B cell (primary cell): ENCODE results near the gene SLC2A1. TPM values are rescaled to one million over a fixed set of nuclear protein-coding genes. Genes with fewer than 3 reads are reported as not detected.

Source experiments
- ATAC-seq: fragments of 200-7000 bp; cut with Tn5 transposase; one replicate; pipeline ENCODE4 v1.10.0; 2021; ENCODE audit warnings: low read depth, mild to moderate bottlenecking, moderate number of reproducible peaks, moderate library complexity
- CTCF ChIA-PET: fragments of 350-600 bp; sonication (Branson Sonifier 250); formaldehyde crosslinking; loops from one replicate; lab custom pipeline; 2021; ENCODE audit warnings: antibody characterized with exemption, inconsistent platforms; lab: Charles Lee
- POLR2A ChIA-PET: fragments of 350-600 bp; sonication (Branson Sonifier 250); formaldehyde crosslinking; loops from one replicate; lab custom pipeline; 2021; ENCODE audit warnings: antibody characterized with exemption; lab: Charles Lee
- DNase-seq: peaks from one replicate; pipeline ENCODE4 v3.0.0; 2013
- H2AFZ ChIP-seq: 2 replicates; pipeline ENCODE4 v1.6.1; 2012; ENCODE audit warnings: mild to moderate bottlenecking, low read depth, low read length; ENCODE audit not compliant: insufficient read depth, poor library complexity, severe bottlenecking
- H3K27ac ChIP-seq, 2 donors: 1 replicate in 1 of 2; 2 replicates in 1 of 2; pipeline ENCODE4 v1.5.1; 2012 to 2013; ENCODE audit warnings: low read length in 2 of 2, mild to moderate bottlenecking in 2 of 2, moderate library complexity in 1 of 2
- H3K27me3 ChIP-seq, 4 experiments: fragments of 200-600 bp in 1 of 4; sonication (generic) in 1 of 4; replicated peaks in 1 of 4; 1 replicate in 2 of 4; 2 replicates in 2 of 4; pipeline versions ENCODE4 v1.6.1 to v1.7.0; 2013 to 2016; ENCODE audit warnings: low read length in 3 of 4, mild to moderate bottlenecking in 2 of 4, mixed read lengths in 1 of 4, moderate library complexity in 1 of 4; ENCODE audit not compliant: insufficient read depth in 4 of 4, control insufficient read depth in 3 of 4; ENCODE audit errors: control extremely low read depth in 1 of 4
- H3K36me3 ChIP-seq, 2 experiments: replicated peaks in 1 of 2; 1 replicate in 1 of 2; 2 replicates in 1 of 2; pipeline versions ENCODE4 v1.6.1 to v1.7.1; 2013; ENCODE audit warnings: low read length in 1 of 2; ENCODE audit not compliant: insufficient read depth in 2 of 2, control insufficient read depth in 1 of 2; ENCODE audit errors: control extremely low read depth in 1 of 2, extremely low read depth in 1 of 2
- H3K4me1 ChIP-seq, 2 donors: fragments of 200-600 bp in 1 of 2; sonication (generic) in 1 of 2; 1 replicate in 1 of 2; 2 replicates in 1 of 2; pipeline versions ENCODE4 v1.5.1 to v1.6.1; 2013 to 2017; ENCODE audit warnings: low read length in 2 of 2; ENCODE audit not compliant: control insufficient read depth in 2 of 2, insufficient read depth in 2 of 2
- H3K4me2 ChIP-seq: replicated peaks from 2 replicates; pipeline ENCODE3; 2012; ENCODE audit warnings: mild to moderate bottlenecking, low read depth, low read length; ENCODE audit not compliant: poor library complexity, severe bottlenecking
- H3K4me3 ChIP-seq, 5 experiments: fragments of 200-600 bp in 1 of 5; sonication (generic) in 1 of 5; 1 replicate in 3 of 5; 2 replicates in 2 of 5; pipeline versions ENCODE4 v1.5.1 to v1.7.0; 2011 to 2016; ENCODE audit warnings: low read length in 4 of 5, mild to moderate bottlenecking in 4 of 5, low read depth in 2 of 5, control low read depth in 1 of 5, moderate library complexity in 1 of 5; ENCODE audit not compliant: insufficient read depth in 1 of 5; ENCODE audit errors: control extremely low read depth in 1 of 5, extremely low read depth in 1 of 5
- H3K79me2 ChIP-seq: fragments of 200-600 bp; sonication (generic); one replicate; pipeline ENCODE4 v1.6.0; 2016; ENCODE audit warnings: low read length; ENCODE audit not compliant: control insufficient read depth, insufficient read depth
- H3K9ac ChIP-seq: fragments of 200-600 bp; sonication (generic); 2 replicates; pipeline ENCODE4 v1.6.1; 2017; ENCODE audit warnings: mild to moderate bottlenecking, low read length, moderate library complexity
- H3K9me3 ChIP-seq, 3 donors: one replicate each; pipeline versions ENCODE4 v1.6.1 to v1.7.1; 2013; ENCODE audit warnings: low read length in 2 of 3; ENCODE audit not compliant: control insufficient read depth in 2 of 3, insufficient read depth in 1 of 3; ENCODE audit errors: control extremely low read depth in 1 of 3
- H4K20me1 ChIP-seq: 2 replicates; pipeline ENCODE4 v1.6.0; 2012; ENCODE audit warnings: mild to moderate bottlenecking, low read length; ENCODE audit not compliant: insufficient read depth, control insufficient read depth, poor library complexity, severe bottlenecking
- H3K27ac Mint-ChIP-seq: one replicate; pipeline ENCODE4 v1.8.0; 2021; ENCODE audit warnings: mixed read lengths
- H3K27me3 Mint-ChIP-seq: one replicate; pipeline ENCODE4 v1.8.0; 2021; ENCODE audit warnings: mixed read lengths
- H3K4me1 Mint-ChIP-seq: one replicate; pipeline ENCODE4 v1.8.0; 2021; ENCODE audit warnings: mixed read lengths
- H3K4me3 Mint-ChIP-seq: one replicate; pipeline ENCODE4 v1.8.0; 2021; ENCODE audit warnings: mixed read lengths
- H3K9me3 Mint-ChIP-seq: one replicate; pipeline ENCODE4 v1.8.0; 2022; ENCODE audit warnings: mixed read lengths; ENCODE audit not compliant: insufficient read depth
- CTCF ChIP-seq: fragments of 200-600 bp; IDR thresholded peaks from one replicate; pipeline ENCODE4 v1.8.0; 2022; ENCODE audit warnings: antibody characterized with exemption, mild to moderate bottlenecking
- EZH2 ChIP-seq: IDR thresholded peaks from 2 replicates; pipeline ENCODE4 v1.6.1; 2012; ENCODE audit warnings: borderline replicate concordance, low read depth, mild to moderate bottlenecking, moderate library complexity, low read length; ENCODE audit not compliant: insufficient read depth, poor library complexity, severe bottlenecking
- WGBS: methylation state at CpG from one replicate; pipeline ENCODE4 v1.1.5; 2013; ENCODE audit warnings: missing lambda C conversion rate; ENCODE audit not compliant: insufficient coverage; 5-methylcytosine and 5-hydroxymethylcytosine counted together
- intact Hi-C: fragments of 100-400 bp; cut with micrococcal nuclease; formaldehyde crosslinking; loops from one replicate; pipeline ENCODE4 v1.10.0; 2022
- polyA plus RNA-seq: library from polyadenylated mRNA; depleted of rRNA; stranded (reverse); fragments of >200 nt; gene quantifications from 2 replicates; pipeline ENCODE4 v1.2.3, GENCODE V29; 2012
- total RNA-seq, 2 donors: library from RNA; stranded (reverse); fragments of 120-200 nt in 1 of 2; gene quantifications; 1 replicate in 1 of 2; 2 replicates in 1 of 2; pipeline versions ENCODE4 v1.2.3 to v1.2.4, GENCODE V29; 2013 to 2022

The SLC2A1 gene
- total and polyA plus RNA-seq, 2 donors (not counting 1 experiment from before 2014, with no cell fraction given): 223 to 240 TPM

GRCh38 chr1:42949312-42950115 lies 9.2 kb downstream of the SLC2A1 start:
- ATAC-seq (no peak), DNase-seq (peak; percentile 34)
- intact Hi-C loops: loop anchor here (10.0 kb wide), 1 partner anchor 415 kb away; the partner anchor contains the start of gene ELOVL1
- 43% methylated on average over 4 of the region's 9 CpGs for WGBS
- Histone ChIP-seq H3K9me3 (no peaks in the 10 kb centered on the region), H3K36me3 (peaks cover 0 to 62% of the 10 kb centered on the region in 2 experiments), H3K79me2 (peaks cover 100% of the 10 kb centered on the region), H3K4me1 (peaks cover 99 to 100% of the 10 kb centered on the region in 2 donors), H3K4me2 (peak overlapping the region; percentile 74), H4K20me1 (peaks cover 55% of the 10 kb centered on the region), H2AFZ (peak overlapping the region; percentile 15), H3K27ac (peak overlapping the region; percentile 68 to 94), H3K9ac (peak overlapping the region; percentile 50), H3K27me3 (no peaks in the 10 kb centered on the region), H3K4me3 (peak overlapping the region in 4 of 5 experiments; percentile 5 to 48 (median 18))
- ChIA-PET POLR2A (interaction anchor here (5.7 to 18.1 kb wide), 3 partner anchors 14 to 24 kb away, joined by 26 to 209 read pairs (median 179); no protein-coding TSS in a partner anchor), CTCF (interaction anchor here (0.7 to 13.0 kb wide), 8 partner anchors 13 to 123 kb away, joined by 3 to 121 read pairs (median 6); no protein-coding TSS in a partner anchor)
- H3K9me3 Mint-ChIP-seq: no peaks in the 10 kb centered on the region
- H3K4me1 Mint-ChIP-seq: peaks cover 94% of the 10 kb centered on the region
- no peaks in the 10 kb centered on the region for H3K27me3 Mint-ChIP-seq
- peak overlapping the region; percentile 87 for H3K4me3 Mint-ChIP-seq
- TF ChIP-seq CTCF (no peak), EZH2 (no peak)
- H3K27ac Mint-ChIP-seq: peak overlapping the region; percentile 97
